ENCODE results near the gene TOR1AIP2.

DNA sequence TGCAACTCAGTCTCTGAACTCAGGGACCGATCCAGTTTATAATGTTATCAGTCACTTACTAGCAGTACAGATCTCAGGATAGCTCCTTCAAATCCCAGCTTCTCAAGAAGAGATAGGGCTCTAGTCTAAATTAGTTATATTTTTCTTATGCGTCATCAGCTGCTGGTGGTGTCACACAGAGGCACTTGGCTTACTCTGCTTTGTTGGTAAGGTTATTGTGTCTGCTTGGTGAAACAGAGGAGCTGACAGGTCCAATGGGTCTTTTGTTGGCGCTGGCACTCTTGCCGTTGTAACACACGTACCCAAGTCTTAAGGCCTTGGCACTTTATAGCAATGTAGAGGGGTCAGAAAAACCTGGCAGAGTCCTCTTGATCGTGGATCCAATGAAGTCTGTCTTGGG, 12.2 kb downstream of the TOR1AIP2 start:
- TF ChIP-seq, protein P1, sequence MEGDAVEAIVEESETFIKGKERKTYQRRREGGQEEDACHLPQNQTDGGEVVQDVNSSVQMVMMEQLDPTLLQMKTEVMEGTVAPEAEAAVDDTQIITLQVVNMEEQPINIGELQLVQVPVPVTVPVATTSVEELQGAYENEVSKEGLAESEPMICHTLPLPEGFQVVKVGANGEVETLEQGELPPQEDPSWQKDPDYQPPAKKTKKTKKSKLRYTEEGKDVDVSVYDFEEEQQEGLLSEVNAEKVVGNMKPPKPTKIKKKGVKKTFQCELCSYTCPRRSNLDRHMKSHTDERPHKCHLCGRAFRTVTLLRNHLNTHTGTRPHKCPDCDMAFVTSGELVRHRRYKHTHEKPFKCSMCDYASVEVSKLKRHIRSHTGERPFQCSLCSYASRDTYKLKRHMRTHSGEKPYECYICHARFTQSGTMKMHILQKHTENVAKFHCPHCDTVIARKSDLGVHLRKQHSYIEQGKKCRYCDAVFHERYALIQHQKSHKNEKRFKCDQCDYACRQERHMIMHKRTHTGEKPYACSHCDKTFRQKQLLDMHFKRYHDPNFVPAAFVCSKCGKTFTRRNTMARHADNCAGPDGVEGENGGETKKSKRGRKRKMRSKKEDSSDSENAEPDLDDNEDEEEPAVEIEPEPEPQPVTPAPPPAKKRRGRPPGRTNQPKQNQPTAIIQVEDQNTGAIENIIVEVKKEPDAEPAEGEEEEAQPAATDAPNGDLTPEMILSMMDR (IDR thresholded peaks at IDR 0.05), result no peak
- no peak for TF ChIP-seq POLR2A (IDR thresholded peaks at IDR 0.05)
